Fibroblast of lung (primary cell): ENCODE measurements around the gene SLC5A3. TPM values are rescaled to one million over a fixed set of nuclear protein-coding genes. Genes with fewer than 3 reads are reported as not detected.

Source experiments
- DNase-seq, 2 donors: peaks; one replicate each; pipeline versions ENCODE4 v3.0.0 to v3.0.0-alpha.2; 2010; ENCODE audit warnings: low read depth in 2 of 2
- H2AFZ ChIP-seq: 2 replicates; pipeline ENCODE4 v1.5.1; 2012; ENCODE audit warnings: low read length, control low read depth, inconsistent platforms
- H3K27ac ChIP-seq: 2 replicates; pipeline ENCODE4 v1.5.1; 2011; ENCODE audit warnings: low read length, control low read depth; ENCODE audit not compliant: insufficient read depth
- H3K27me3 ChIP-seq: 2 replicates; pipeline ENCODE4 v1.5.1; 2011; ENCODE audit warnings: mild to moderate bottlenecking, low read length; ENCODE audit not compliant: control insufficient read depth, insufficient read depth
- H3K36me3 ChIP-seq: 2 replicates; pipeline ENCODE4 v1.5.1; 2011; ENCODE audit warnings: low read length; ENCODE audit not compliant: control insufficient read depth, insufficient read depth
- H3K4me1 ChIP-seq: 2 replicates; pipeline ENCODE4 v1.5.1; 2011; ENCODE audit warnings: low read length; ENCODE audit not compliant: control insufficient read depth, insufficient read depth; ENCODE audit errors: extremely low read depth
- H3K4me2 ChIP-seq: 2 replicates; pipeline ENCODE4 v1.5.1; 2011; ENCODE audit warnings: low read length, control low read depth; ENCODE audit not compliant: insufficient read depth; ENCODE audit errors: extremely low read depth
- H3K4me3 ChIP-seq, 4 experiments: fragments of 200-600 bp in 1 of 4; sonication (generic) in 1 of 4; replicated peaks in 1 of 4; 2 replicates each; pipeline ENCODE4 v1.5.1; 2011 to 2016; ENCODE audit warnings: low read length in 4 of 4, low read depth in 3 of 4, mild to moderate bottlenecking in 3 of 4, control low read depth in 2 of 4, inconsistent platforms in 1 of 4, mixed read lengths in 1 of 4; ENCODE audit not compliant: insufficient read depth in 1 of 4; ENCODE audit errors: control extremely low read depth in 1 of 4
- H3K79me2 ChIP-seq: 2 replicates; pipeline ENCODE4 v1.5.1; 2012; ENCODE audit warnings: mild to moderate bottlenecking, low read length, inconsistent platforms; ENCODE audit not compliant: control insufficient read depth, insufficient read depth
- H3K9ac ChIP-seq: 2 replicates; pipeline ENCODE4 v1.5.1; 2011; ENCODE audit warnings: mild to moderate bottlenecking, low read length, control low read depth; ENCODE audit not compliant: insufficient read depth
- H3K9me3 ChIP-seq: 2 replicates; pipeline ENCODE4 v1.5.1; 2012; ENCODE audit warnings: low read depth, low read length; ENCODE audit not compliant: control insufficient read depth, insufficient read depth
- H4K20me1 ChIP-seq: 2 replicates; pipeline ENCODE4 v1.5.1; 2011; ENCODE audit warnings: low read length; ENCODE audit not compliant: control insufficient read depth, insufficient read depth; ENCODE audit errors: extremely low read depth
- EZH2 ChIP-seq: IDR thresholded peaks from 2 replicates; pipeline ENCODE4 v1.5.1; 2012; ENCODE audit warnings: low read length, control low read depth, mild to moderate bottlenecking; ENCODE audit errors: missing control alignments
- polyA plus RNA-seq, 2 donors: library from polyadenylated mRNA; depleted of rRNA in 1 of 2; stranded (reverse) in 1 of 2; unstranded in 1 of 2; fragments of >200 nt; gene quantifications; 2 replicates each; pipeline ENCODE4 v1.2.1, GENCODE V29; 2011 to 2012; ENCODE audit warnings: missing spikeins in 1 of 2
- total RNA-seq: library from RNA; depleted of rRNA; stranded (reverse); fragments of >200 nt; gene quantifications from 2 replicates; pipeline ENCODE4 v1.2.1, GENCODE V29; 2014
- TF ChIP-seq, protein P1 (sequence below), 2 donors: IDR thresholded peaks in 1 of 2; conservative IDR thresholded peaks in 1 of 2; 1 replicate in 1 of 2; 2 replicates in 1 of 2; pipeline ENCODE4 v1.5.1; 2011 to 2012; ENCODE audit warnings: low read length in 2 of 2, control low read depth in 1 of 2, inconsistent platforms in 1 of 2, low read depth in 1 of 2, mild to moderate bottlenecking in 1 of 2

Gene SLC5A3
- total and polyA plus RNA-seq, 2 donors (not counting 1 experiment from before 2014, with no cell fraction given), result 6.2 to 28.6 TPM

DNA sequence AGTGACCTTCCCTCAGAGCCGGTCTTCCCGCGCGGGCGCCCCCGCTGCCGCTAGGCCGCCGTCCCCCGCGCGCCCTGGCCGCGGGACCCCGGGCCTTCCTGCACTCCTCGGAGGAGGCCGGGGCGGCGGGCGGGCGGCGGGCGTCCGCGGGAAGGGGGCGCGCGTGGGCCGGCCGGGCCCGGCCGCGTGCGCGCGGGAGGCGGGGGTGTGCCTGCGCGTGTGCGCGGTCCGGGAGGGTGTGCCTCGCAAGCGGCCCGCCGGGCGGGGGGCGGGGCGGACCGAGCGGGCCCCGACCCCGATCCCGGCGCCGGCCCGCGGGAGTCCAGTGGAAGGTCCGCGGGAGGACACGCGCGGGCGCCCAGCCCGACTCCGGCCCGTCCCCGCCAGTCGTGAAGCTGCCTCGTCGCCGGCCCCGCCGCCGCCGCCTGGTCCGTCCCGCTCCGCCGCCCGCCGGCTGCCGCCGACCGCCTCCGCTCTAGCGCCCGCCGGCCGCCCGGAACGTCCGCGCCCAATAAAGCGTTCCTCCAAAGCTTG is 438 bp downstream of the SLC5A3 start:
- H3K9ac ChIP-seq, result peak overlapping the region; percentile 76
- TF ChIP-seq EZH2, result no peak
- TF ChIP-seq, protein P1, sequence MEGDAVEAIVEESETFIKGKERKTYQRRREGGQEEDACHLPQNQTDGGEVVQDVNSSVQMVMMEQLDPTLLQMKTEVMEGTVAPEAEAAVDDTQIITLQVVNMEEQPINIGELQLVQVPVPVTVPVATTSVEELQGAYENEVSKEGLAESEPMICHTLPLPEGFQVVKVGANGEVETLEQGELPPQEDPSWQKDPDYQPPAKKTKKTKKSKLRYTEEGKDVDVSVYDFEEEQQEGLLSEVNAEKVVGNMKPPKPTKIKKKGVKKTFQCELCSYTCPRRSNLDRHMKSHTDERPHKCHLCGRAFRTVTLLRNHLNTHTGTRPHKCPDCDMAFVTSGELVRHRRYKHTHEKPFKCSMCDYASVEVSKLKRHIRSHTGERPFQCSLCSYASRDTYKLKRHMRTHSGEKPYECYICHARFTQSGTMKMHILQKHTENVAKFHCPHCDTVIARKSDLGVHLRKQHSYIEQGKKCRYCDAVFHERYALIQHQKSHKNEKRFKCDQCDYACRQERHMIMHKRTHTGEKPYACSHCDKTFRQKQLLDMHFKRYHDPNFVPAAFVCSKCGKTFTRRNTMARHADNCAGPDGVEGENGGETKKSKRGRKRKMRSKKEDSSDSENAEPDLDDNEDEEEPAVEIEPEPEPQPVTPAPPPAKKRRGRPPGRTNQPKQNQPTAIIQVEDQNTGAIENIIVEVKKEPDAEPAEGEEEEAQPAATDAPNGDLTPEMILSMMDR (conservative IDR thresholded peaks at IDR 0.05 in 1 of 2, IDR thresholded peaks at IDR 0.05 in 1 of 2; ENCODE audit: low read depth in 1 of 2, low read length in 2 of 2), result no peak
- no peaks in the 10 kb centered on the region for H3K9me3 ChIP-seq
- no peaks in the 10 kb centered on the region for H3K36me3 ChIP-seq
- H2AFZ ChIP-seq, result peak overlapping the region; percentile 31
- peak overlapping the region; percentile 67 to 80 (median 80) for H3K4me3 ChIP-seq
- no peaks in the 10 kb centered on the region for H4K20me1 ChIP-seq
- H3K4me2 ChIP-seq, result peak overlapping the region; percentile 87
- no peaks in the 10 kb centered on the region for H3K27me3 ChIP-seq
- DNase-seq, result no peak
- H3K79me2 ChIP-seq, result peaks cover 31% of the 10 kb centered on the region
- no peaks in the 10 kb centered on the region for H3K4me1 ChIP-seq
- peak overlapping the region; percentile 61 for H3K27ac ChIP-seq

- H3K4me1 ChIP-seq, result no peaks in the 10 kb centered on the region
- no peaks in the 10 kb centered on the region for H3K27me3 ChIP-seq
- TF ChIP-seq, protein P1 (conservative IDR thresholded peaks at IDR 0.05 in 1 of 2, IDR thresholded peaks at IDR 0.05 in 1 of 2; ENCODE audit: low read depth in 1 of 2, low read length in 2 of 2), result no peak
- no peak for TF ChIP-seq EZH2
- peak overlapping the region; percentile 87 for H3K4me2 ChIP-seq
- H2AFZ ChIP-seq, result peak overlapping the region; percentile 17
- H3K4me3 ChIP-seq, result peak overlapping the region; percentile 67 to 80 (median 80)
- H4K20me1 ChIP-seq, result no peaks in the 10 kb centered on the region
- peak overlapping the region; percentile 5 for H3K27ac ChIP-seq
- peak in 1 of 2 donors; percentile 27 for DNase-seq
- no peaks in the 10 kb centered on the region for H3K9me3 ChIP-seq
- peaks cover 31% of the 10 kb centered on the region for H3K79me2 ChIP-seq
- H3K36me3 ChIP-seq, result no peaks in the 10 kb centered on the region
- H3K9ac ChIP-seq, result peak overlapping the region; percentile 36
Observed at GRCh38 chr21:34074283-34075090, 1.1 kb downstream of the SLC5A3 start.

GRCh38 chr21:34075091-34075425 is 1.7 kb downstream of the SLC5A3 start:
- Histone ChIP-seq H3K27me3 (no peaks in the 10 kb centered on the region), H3K27ac (no peak overlapping the region), H3K9me3 (no peaks in the 10 kb centered on the region), H3K4me1 (no peaks in the 10 kb centered on the region), H2AFZ (no peak overlapping the region), H3K9ac (no peak overlapping the region), H3K36me3 (no peaks in the 10 kb centered on the region), H3K4me2 (peak overlapping the region; percentile 87), H3K4me3 (peak overlapping the region; percentile 67 to 80 (median 80)), H4K20me1 (no peaks in the 10 kb centered on the region), H3K79me2 (peaks cover 35% of the 10 kb centered on the region)
- TF ChIP-seq EZH2, result no peak
- TF ChIP-seq, protein P1 (conservative IDR thresholded peaks at IDR 0.05 in 1 of 2, IDR thresholded peaks at IDR 0.05 in 1 of 2; ENCODE audit: low read depth in 1 of 2, low read length in 2 of 2), result no peak
- no peak for DNase-seq
